Measurements from ENCODE around the gene CD7.

CD7 gene

GRCh38 chr17:82277851-82278250, 39.6 kb downstream of the CD7 start:
- DNase-seq, result no peak

- DNase-seq, result no peak
These were observed 40.5 kb downstream of the CD7 start for GRCh38 chr17:82276938-82277337.

- no peak for DNase-seq
These were observed 42.1 kb downstream of the CD7 start for GRCh38 chr17:82275326-82275725.

- no peak for DNase-seq
These were observed 43.0 kb downstream of the CD7 start for GRCh38 chr17:82274134-82275020.

GRCh38 chr17:82273327-82274133, 43.9 kb downstream of the CD7 start, which contains the start of gene CSNK1D:
CSNK1D (minus strand) TSS chr17:82273700; CDS start chr17:82273381, 319 bp downstream.
- DNase-seq, result peak; percentile 93 to 95

- peak in 1 of 2 donors; percentile 21 for DNase-seq
These were observed 44.7 kb downstream of the CD7 start for GRCh38 chr17:82272495-82273326.

GRCh38 chr17:82271401-82271800, 46.0 kb downstream of the CD7 start:
- DNase-seq, result no peak

- no peak for DNase-seq
These were observed 46.8 kb downstream of the CD7 start for GRCh38 chr17:82270651-82271050.

- no peak for DNase-seq
These were observed 47.4 kb downstream of the CD7 start for GRCh38 chr17:82269882-82270500.

GRCh38 chr17:82269138-82269881, 48.1 kb downstream of the CD7 start:
- DNase-seq, result no peak

- no peak for DNase-seq
These were observed 49.6 kb downstream of the CD7 start for GRCh38 chr17:82267575-82268379.

GRCh38 chr17:82266142-82266541, 51.3 kb downstream of the CD7 start:
- no peak for DNase-seq
